HepG2 (cell line): ENCODE results near the gene LTA4H.

Experiments
- FIP1L1 ChIP-seq: fragments of 200-400 bp; formaldehyde crosslinking; IDR thresholded peaks from 2 replicates; pipeline ENCODE4 v1.6.1; 2018; ENCODE audit warnings: low read depth, mild to moderate bottlenecking, low read length, moderate library complexity, borderline replicate concordance; ENCODE audit not compliant: insufficient read depth
- MAX ChIP-seq: IDR thresholded peaks from 2 replicates; pipeline ENCODE4 v1.6.1; 2012; ENCODE audit warnings: inconsistent platforms
- MIER2 ChIP-seq: IDR thresholded peaks from 2 replicates; pipeline ENCODE4 v1.6.1; 2016; ENCODE audit warnings: missing biosample characterization, missing genetic modification reagents
- ZEB1 ChIP-seq: IDR thresholded peaks from 2 replicates; pipeline ENCODE4 v1.6.1; 2012; ENCODE audit warnings: mild to moderate bottlenecking, low read depth, inconsistent platforms; ENCODE audit not compliant: insufficient replicate concordance

DNA sequence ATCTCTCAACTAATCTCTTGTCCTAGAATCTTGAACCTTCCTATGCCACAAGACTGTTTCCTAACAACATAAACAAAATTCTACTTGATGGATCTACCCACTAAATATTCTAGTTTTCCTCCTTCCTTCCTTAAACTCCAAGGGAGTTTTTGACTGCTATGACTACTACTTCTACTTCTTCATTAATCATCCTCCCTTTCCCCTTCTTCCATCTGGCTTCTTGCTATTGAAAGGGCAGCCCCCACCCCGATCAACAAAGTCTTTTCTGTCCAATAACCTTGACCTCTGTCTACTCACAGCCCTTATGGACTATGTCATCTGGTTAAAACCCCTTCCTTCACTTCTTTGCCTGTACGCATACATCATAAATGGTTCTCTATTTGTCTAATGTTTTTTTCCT, 5.6 kb downstream of the LTA4H start:
- TF ChIP-seq ZEB1 (no peak), MIER2 (CRISPR knock-in tag) (no peak), MAX (no peak), FIP1L1 (no peak)
